GM12878 (cell line): ENCODE measurements around the gene NTRK3. TPM values are rescaled to one million over a fixed set of nuclear protein-coding genes. Genes with fewer than 3 reads are reported as not detected.

Experiments
- ATAC-seq: fragments of 200-7000 bp; cut with Tn5 transposase; 3 replicates; pipeline ENCODE4 v1.9.1; 2020; ENCODE audit warnings: mild to moderate bottlenecking, moderate library complexity
- BruUV-seq: library from RNA; stranded (reverse); fragments of 400-500 nt; replicated peaks from 2 replicates; lab custom pipeline; 2021; lab: Mats Ljungman, UMichigan
- CTCF ChIA-PET: fragments of 300-600 bp; sonication (Branson Sonifier 250); formaldehyde crosslinking; extraction: SDS; loops from one replicate; lab custom pipeline; 2021; ENCODE audit warnings: inconsistent platforms; lab: Yijun Ruan, JAX
- POLR2A ChIA-PET: fragments of 350-600 bp; formaldehyde crosslinking; extraction: SDS; loops from one replicate; lab custom pipeline; 2021; ENCODE audit warnings: inconsistent platforms; lab: Charles Lee
- RAD21 ChIA-PET: fragments of 300-600 bp; sonication (Branson Sonifier 250); formaldehyde crosslinking; loops from one replicate; lab custom pipeline; 2023; ENCODE audit warnings: antibody characterized with exemption; ENCODE audit not compliant: unreplicated experiment; lab: Charles Lee
- SMC1A ChIA-PET: fragments of 300-600 bp; sonication (Branson Sonifier 250); formaldehyde crosslinking; loops from one replicate; lab custom pipeline; 2023; ENCODE audit not compliant: unreplicated experiment, uncharacterized antibody; lab: Charles Lee
- DNase-seq: peaks from one replicate; pipeline ENCODE4 v3.0.0-alpha.2; 2011; ENCODE audit warnings: low read depth, low spot score
- FAIRE-seq: peaks from 3 replicates; lab custom pipeline; 2011; peaks lifted over from hg19 to GRCh38; lab: Jason Lieb, UNC
- H2AFZ ChIP-seq: 2 replicates; pipeline ENCODE4 v1.6.0; 2011; ENCODE audit warnings: low read depth, low read length, control low read depth; ENCODE audit not compliant: control insufficient read depth
- H3K27ac ChIP-seq: 2 replicates; pipeline ENCODE4 v1.5.1; 2011; ENCODE audit warnings: control low read depth; ENCODE audit not compliant: control insufficient read depth, insufficient read depth
- H3K27me3 ChIP-seq, 2 experiments: replicated peaks in 1 of 2; 2 replicates each; pipeline versions ENCODE4 v1.6.0 to v1.6.1; 2011; ENCODE audit warnings: low read length in 1 of 2; ENCODE audit not compliant: control insufficient read depth in 2 of 2, insufficient read depth in 2 of 2
- H3K36me3 ChIP-seq, 2 experiments: 2 replicates each; pipeline ENCODE4 v1.5.1; 2011; ENCODE audit warnings: low read length in 1 of 2; ENCODE audit not compliant: control insufficient read depth in 2 of 2, insufficient read depth in 2 of 2
- H3K4me1 ChIP-seq: 2 replicates; pipeline ENCODE4 v1.6.1; 2011; ENCODE audit warnings: mild to moderate bottlenecking, low read length, moderate library complexity, mixed read lengths; ENCODE audit not compliant: control insufficient read depth, insufficient read depth
- H3K4me2 ChIP-seq: 2 replicates; pipeline ENCODE4 v1.6.0; 2011; ENCODE audit warnings: control low read depth; ENCODE audit not compliant: control insufficient read depth, insufficient read depth
- H3K4me3 ChIP-seq: fragments of 200-600 bp; sonication (generic); 2 replicates; pipeline ENCODE4 v1.5.1; 2016
- H3K79me2 ChIP-seq: 2 replicates; pipeline ENCODE4 v1.6.0; 2011; ENCODE audit warnings: low read length; ENCODE audit not compliant: control insufficient read depth, insufficient read depth
- H3K9ac ChIP-seq: 2 replicates; pipeline ENCODE4 v1.8.0; 2011; ENCODE audit warnings: low read length, control low read depth, mixed read lengths; ENCODE audit not compliant: control insufficient read depth, insufficient read depth
- H3K9me3 ChIP-seq: replicated peaks from 3 replicates; pipeline ENCODE4 v1.5.1; 2011; ENCODE audit warnings: mild to moderate bottlenecking, low read length; ENCODE audit not compliant: control insufficient read depth, insufficient read depth
- H4K20me1 ChIP-seq: 2 replicates; pipeline ENCODE4 v1.6.0; 2011; ENCODE audit not compliant: control insufficient read depth, insufficient read depth
- BCL11A ChIP-seq: IDR thresholded peaks from 2 replicates; pipeline ENCODE4 v1.6.1; 2011; ENCODE audit warnings: low read depth, low read length
- CHD2 ChIP-seq: IDR thresholded peaks from 2 replicates; pipeline ENCODE4 v1.6.1; 2011; ENCODE audit warnings: low read depth, low read length, improper control_type of control experiment, borderline replicate concordance
- EED ChIP-seq: sonication (generic); IDR thresholded peaks from 2 replicates; pipeline ENCODE4 v1.6.1; 2016; ENCODE audit warnings: antibody characterized with exemption, low read depth
- EZH2 ChIP-seq: IDR thresholded peaks from 2 replicates; pipeline ENCODE4 v1.6.1; 2012; ENCODE audit warnings: low read depth, mild to moderate bottlenecking, control low read depth, inconsistent platforms, low read length, borderline replicate concordance; ENCODE audit not compliant: control insufficient read depth
- GABPA ChIP-seq: IDR thresholded peaks from 2 replicates; pipeline ENCODE4 v1.6.1; 2014; ENCODE audit warnings: antibody characterized with exemption, low read depth, mild to moderate bottlenecking, inconsistent platforms
- JUNB ChIP-seq: IDR thresholded peaks from 2 replicates; pipeline ENCODE4 v1.6.1; 2016; ENCODE audit warnings: antibody characterized with exemption, mild to moderate bottlenecking
- KAT2A ChIP-seq: conservative IDR thresholded peaks from 2 replicates; pipeline ENCODE4 v1.6.1; 2011; ENCODE audit warnings: low read depth, low read length; ENCODE audit not compliant: control insufficient read depth
- MTA3 ChIP-seq: IDR thresholded peaks from 2 replicates; pipeline ENCODE4 v1.6.1; 2012; ENCODE audit warnings: low read length, inconsistent platforms, borderline replicate concordance
- MYB ChIP-seq: fragments of 150-350 bp; IDR thresholded peaks from 2 replicates; pipeline ENCODE4 v1.6.1; 2014; ENCODE audit warnings: mild to moderate bottlenecking, low read depth, low read length, borderline replicate concordance
- NR2F1 ChIP-seq: fragments of 450-650 bp; conservative IDR thresholded peaks from 2 replicates; pipeline ENCODE4 v1.6.1; 2017; ENCODE audit warnings: mild to moderate bottlenecking
- POLR2A ChIP-seq: IDR thresholded peaks from 2 replicates; pipeline ENCODE4 v1.6.1; 2011; ENCODE audit warnings: low read depth, mild to moderate bottlenecking, low read length
- SIX5 ChIP-seq: IDR thresholded peaks from 2 replicates; pipeline ENCODE4 v1.6.1; 2011; ENCODE audit warnings: mild to moderate bottlenecking, low read depth, low read length, moderate library complexity; ENCODE audit not compliant: severe bottlenecking
- SUZ12 ChIP-seq: fragments of 200-600 bp; sonication (generic); IDR thresholded peaks from one replicate; pipeline ENCODE4 v1.6.1; 2018; ENCODE audit warnings: antibody characterized with exemption, mild to moderate bottlenecking; ENCODE audit not compliant: unreplicated experiment
- TBL1XR1 ChIP-seq: IDR thresholded peaks from 2 replicates; pipeline ENCODE4 v1.6.1; 2012; ENCODE audit warnings: low read depth, low read length, improper control_type of control experiment
- TCF3 ChIP-seq: IDR thresholded peaks from 2 replicates; pipeline ENCODE4 v1.6.1; 2012; ENCODE audit warnings: low read depth, mild to moderate bottlenecking, low read length, borderline replicate concordance; ENCODE audit not compliant: insufficient read depth
- ZNF384 ChIP-seq: IDR thresholded peaks from 2 replicates; pipeline ENCODE4 v1.6.1; 2012; ENCODE audit warnings: low read depth, mild to moderate bottlenecking, low read length, improper control_type of control experiment, borderline replicate concordance
- WGBS: methylation state at CpG from one replicate; pipeline ENCODE4 v1.1.6; 2016; ENCODE audit warnings: low lambda C conversion rate; ENCODE audit not compliant: insufficient replicate concordance, insufficient coverage; ENCODE audit errors: missing lambda C conversion rate; 5-methylcytosine and 5-hydroxymethylcytosine counted together
- in situ Hi-C: fragments of 300-500 bp; cut with MboI; formaldehyde crosslinking; loops from 9 replicates; pipeline ENCODE4 v1.14.3; 2018; ENCODE audit warnings: mixed read lengths
- intact Hi-C: fragments of 100-400 bp; cut with micrococcal nuclease; formaldehyde crosslinking; loops from one replicate; pipeline ENCODE4 v1.14.2; 2022; ENCODE audit not compliant: unreplicated experiment
- polyA plus RNA-seq, 11 experiments: library from polyadenylated mRNA; depleted of rRNA in 4 of 11; unstranded in 6 of 11; stranded (reverse) in 5 of 11; fragments of >200 nt; fragmentation: Nextera tagmentation in 4 of 11; fragmentation: Illumina TruSeq in 1 of 11; extraction: Ambion mirVana in 4 of 11; extraction: Trizol in 1 of 11; gene quantifications; 1 replicate in 1 of 11; 2 replicates in 10 of 11; pipeline versions ENCODE4 v1.2.1 to v1.2.3, GENCODE V29; 2011 to 2016; ENCODE audit warnings: inconsistent platforms in 2 of 11, missing spikeins in 2 of 11, low read depth in 1 of 11
- total RNA-seq, 4 experiments: library from RNA; depleted of rRNA in 3 of 4; stranded (reverse); fragments of >200 nt in 3 of 4; fragmentation: Illumina TruSeq in 1 of 4; extraction: Trizol in 1 of 4; gene quantifications; 2 replicates each; pipeline versions ENCODE4 v1.2.1 to v1.2.3, GENCODE V29; 2013 to 2021
- TF ChIP-seq, protein P1 (sequence below): IDR thresholded peaks from 2 replicates; pipeline ENCODE4 v1.6.1; 2012; ENCODE audit warnings: improper control_type of control experiment, low read depth, low read length; ENCODE audit not compliant: insufficient replicate concordance
- TF ChIP-seq, protein P2 (sequence below): fragments of 450-650 bp; IDR thresholded peaks from 2 replicates; pipeline ENCODE4 v1.6.1; 2017; ENCODE audit warnings: mild to moderate bottlenecking, moderate library complexity

Gene NTRK3
- total and polyA plus RNA-seq, 10 of the 15 experiments (the other 5 are each of a cell fraction or from before 2014, with no cell fraction given), result not detected

DNA sequence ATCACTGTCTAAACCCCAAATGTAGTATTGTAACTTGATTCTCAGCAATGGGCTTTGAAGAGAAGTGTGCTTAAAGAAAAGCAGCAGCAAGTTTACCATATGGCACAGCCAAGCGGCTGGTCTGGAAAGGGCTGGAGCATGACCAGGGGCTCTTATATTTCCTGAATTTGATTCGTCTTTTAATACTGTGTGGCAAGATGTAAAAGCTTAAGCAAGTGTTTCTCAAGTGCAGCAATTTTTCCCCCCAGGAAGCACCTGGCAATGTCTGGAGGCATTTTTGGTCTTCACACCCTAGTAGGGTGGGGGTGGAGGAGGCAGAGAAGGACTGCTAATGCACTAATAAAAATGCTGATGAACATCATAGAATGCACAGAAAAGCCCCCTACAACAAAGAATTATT, 397.9 kb downstream of the NTRK3 start:
- H3K9me3 ChIP-seq, result no peaks in the 10 kb centered on the region
- CTCF ChIA-PET, result no interaction called here
- no peaks in the 10 kb centered on the region for H3K79me2 ChIP-seq
- H4K20me1 ChIP-seq, result no peaks in the 10 kb centered on the region
- FAIRE-seq (no peak), ATAC-seq (no peak), DNase-seq (no peak)
- TF ChIP-seq, protein P1, sequence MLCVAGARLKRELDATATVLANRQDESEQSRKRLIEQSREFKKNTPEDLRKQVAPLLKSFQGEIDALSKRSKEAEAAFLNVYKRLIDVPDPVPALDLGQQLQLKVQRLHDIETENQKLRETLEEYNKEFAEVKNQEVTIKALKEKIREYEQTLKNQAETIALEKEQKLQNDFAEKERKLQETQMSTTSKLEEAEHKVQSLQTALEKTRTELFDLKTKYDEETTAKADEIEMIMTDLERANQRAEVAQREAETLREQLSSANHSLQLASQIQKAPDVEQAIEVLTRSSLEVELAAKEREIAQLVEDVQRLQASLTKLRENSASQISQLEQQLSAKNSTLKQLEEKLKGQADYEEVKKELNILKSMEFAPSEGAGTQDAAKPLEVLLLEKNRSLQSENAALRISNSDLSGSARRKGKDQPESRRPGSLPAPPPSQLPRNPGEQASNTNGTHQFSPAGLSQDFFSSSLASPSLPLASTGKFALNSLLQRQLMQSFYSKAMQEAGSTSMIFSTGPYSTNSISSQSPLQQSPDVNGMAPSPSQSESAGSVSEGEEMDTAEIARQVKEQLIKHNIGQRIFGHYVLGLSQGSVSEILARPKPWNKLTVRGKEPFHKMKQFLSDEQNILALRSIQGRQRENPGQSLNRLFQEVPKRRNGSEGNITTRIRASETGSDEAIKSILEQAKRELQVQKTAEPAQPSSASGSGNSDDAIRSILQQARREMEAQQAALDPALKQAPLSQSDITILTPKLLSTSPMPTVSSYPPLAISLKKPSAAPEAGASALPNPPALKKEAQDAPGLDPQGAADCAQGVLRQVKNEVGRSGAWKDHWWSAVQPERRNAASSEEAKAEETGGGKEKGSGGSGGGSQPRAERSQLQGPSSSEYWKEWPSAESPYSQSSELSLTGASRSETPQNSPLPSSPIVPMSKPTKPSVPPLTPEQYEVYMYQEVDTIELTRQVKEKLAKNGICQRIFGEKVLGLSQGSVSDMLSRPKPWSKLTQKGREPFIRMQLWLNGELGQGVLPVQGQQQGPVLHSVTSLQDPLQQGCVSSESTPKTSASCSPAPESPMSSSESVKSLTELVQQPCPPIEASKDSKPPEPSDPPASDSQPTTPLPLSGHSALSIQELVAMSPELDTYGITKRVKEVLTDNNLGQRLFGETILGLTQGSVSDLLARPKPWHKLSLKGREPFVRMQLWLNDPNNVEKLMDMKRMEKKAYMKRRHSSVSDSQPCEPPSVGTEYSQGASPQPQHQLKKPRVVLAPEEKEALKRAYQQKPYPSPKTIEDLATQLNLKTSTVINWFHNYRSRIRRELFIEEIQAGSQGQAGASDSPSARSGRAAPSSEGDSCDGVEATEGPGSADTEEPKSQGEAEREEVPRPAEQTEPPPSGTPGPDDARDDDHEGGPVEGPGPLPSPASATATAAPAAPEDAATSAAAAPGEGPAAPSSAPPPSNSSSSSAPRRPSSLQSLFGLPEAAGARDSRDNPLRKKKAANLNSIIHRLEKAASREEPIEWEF, result no peak
- TF ChIP-seq POLR2A (no peak), SIX5 (no peak), TBL1XR1 (no peak), EED (no peak), TCF3 (no peak), JUNB (no peak), MTA3 (no peak), ZNF384 (no peak), EZH2 (no peak), KAT2A (no peak), BCL11A (no peak), MYB (no peak), SUZ12 (no peak), GABPA (no peak), CHD2 (no peak), NR2F1 (no peak)
- TF ChIP-seq, protein P2, sequence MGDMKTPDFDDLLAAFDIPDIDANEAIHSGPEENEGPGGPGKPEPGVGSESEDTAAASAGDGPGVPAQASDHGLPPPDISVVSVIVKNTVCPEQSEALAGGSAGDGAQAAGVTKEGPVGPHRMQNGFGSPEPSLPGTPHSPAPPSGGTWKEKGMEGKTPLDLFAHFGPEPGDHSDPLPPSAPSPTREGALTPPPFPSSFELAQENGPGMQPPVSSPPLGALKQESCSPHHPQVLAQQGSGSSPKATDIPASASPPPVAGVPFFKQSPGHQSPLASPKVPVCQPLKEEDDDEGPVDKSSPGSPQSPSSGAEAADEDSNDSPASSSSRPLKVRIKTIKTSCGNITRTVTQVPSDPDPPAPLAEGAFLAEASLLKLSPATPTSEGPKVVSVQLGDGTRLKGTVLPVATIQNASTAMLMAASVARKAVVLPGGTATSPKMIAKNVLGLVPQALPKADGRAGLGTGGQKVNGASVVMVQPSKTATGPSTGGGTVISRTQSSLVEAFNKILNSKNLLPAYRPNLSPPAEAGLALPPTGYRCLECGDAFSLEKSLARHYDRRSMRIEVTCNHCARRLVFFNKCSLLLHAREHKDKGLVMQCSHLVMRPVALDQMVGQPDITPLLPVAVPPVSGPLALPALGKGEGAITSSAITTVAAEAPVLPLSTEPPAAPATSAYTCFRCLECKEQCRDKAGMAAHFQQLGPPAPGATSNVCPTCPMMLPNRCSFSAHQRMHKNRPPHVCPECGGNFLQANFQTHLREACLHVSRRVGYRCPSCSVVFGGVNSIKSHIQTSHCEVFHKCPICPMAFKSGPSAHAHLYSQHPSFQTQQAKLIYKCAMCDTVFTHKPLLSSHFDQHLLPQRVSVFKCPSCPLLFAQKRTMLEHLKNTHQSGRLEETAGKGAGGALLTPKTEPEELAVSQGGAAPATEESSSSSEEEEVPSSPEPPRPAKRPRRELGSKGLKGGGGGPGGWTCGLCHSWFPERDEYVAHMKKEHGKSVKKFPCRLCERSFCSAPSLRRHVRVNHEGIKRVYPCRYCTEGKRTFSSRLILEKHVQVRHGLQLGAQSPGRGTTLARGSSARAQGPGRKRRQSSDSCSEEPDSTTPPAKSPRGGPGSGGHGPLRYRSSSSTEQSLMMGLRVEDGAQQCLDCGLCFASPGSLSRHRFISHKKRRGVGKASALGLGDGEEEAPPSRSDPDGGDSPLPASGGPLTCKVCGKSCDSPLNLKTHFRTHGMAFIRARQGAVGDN, result no peak
- BruUV-seq, result no TSS peak
- no peaks in the 10 kb centered on the region for H3K27me3 ChIP-seq
- WGBS, result 0% methylated on average over 2 of the region's 2 CpGs
- H3K36me3 ChIP-seq, result no peaks in the 10 kb centered on the region
- H3K9ac ChIP-seq, result no peak overlapping the region
- in situ Hi-C loops, result no loop called here
- SMC1A ChIA-PET, result no interaction called here
- no peaks in the 10 kb centered on the region for H3K4me1 ChIP-seq
- POLR2A ChIA-PET, result no interaction called here
- no peak overlapping the region for H3K4me3 ChIP-seq
- H3K4me2 ChIP-seq, result no peak overlapping the region
- intact Hi-C loops, result no loop called here
- RAD21 ChIA-PET, result no interaction called here
- no peak overlapping the region for H2AFZ ChIP-seq
- H3K27ac ChIP-seq, result no peak overlapping the region
